NCI-H460 (cell line): ENCODE measurements around the gene WWC1. TPM values are rescaled to one million over a fixed set of nuclear protein-coding genes. Genes with fewer than 3 reads are reported as not detected.
A peak's percentile ranks its signal among the peaks of the same experiment; 100 is the strongest.

Source experiments
- DNase-seq: peaks from one replicate; pipeline ENCODE4 v3.0.0-alpha.2; 2016; ENCODE audit warnings: low read depth; ENCODE audit errors: extremely low read depth
- polyA plus RNA-seq: library from polyadenylated mRNA; depleted of rRNA; stranded (reverse); fragments of >200 nt; gene quantifications from 2 replicates; pipeline ENCODE4 v1.2.3, GENCODE V29; 2014; cell fraction: nucleus; rRNA removed
- total RNA-seq: library from RNA; depleted of rRNA; stranded (reverse); fragments of >200 nt; shearing (Covaris generic); gene quantifications from 2 replicates; pipeline ENCODE4 v1.2.3, GENCODE V29; 2014; rRNA removed

Gene WWC1
- 19.0 and 21.0 TPM in 2 replicates for total RNA-seq
- polyA plus RNA-seq: 11.0 and 12.0 TPM in 2 replicates

- peak; percentile 32 for DNase-seq
Observed at GRCh38 chr5:168291342-168291963, at the start of gene WWC1. Gene WWC1 (plus strand): TSS chr5:168291645. CDS start chr5:168292153, 508 bp downstream.

- DNase-seq: no peak
Observed at GRCh38 chr5:168244838-168245559, 46.4 kb upstream of the WWC1 start.

GRCh38 chr5:168249923-168250322, 41.5 kb upstream of the WWC1 start:
- no peak for DNase-seq

GRCh38 chr5:168251259-168251658, 40.2 kb upstream of the WWC1 start:
- no peak for DNase-seq

GRCh38 chr5:168254013-168254693, 37.3 kb upstream of the WWC1 start:
- DNase-seq: no peak

- no peak for DNase-seq
Observed at GRCh38 chr5:168260353-168261226, 30.9 kb upstream of the WWC1 start.

- DNase-seq: no peak
Observed at GRCh38 chr5:168261227-168261571, 30.2 kb upstream of the WWC1 start.

- no peak for DNase-seq
Observed at GRCh38 chr5:168262042-168262743, 29.3 kb upstream of the WWC1 start.

- DNase-seq: no peak
Observed at GRCh38 chr5:168263121-168263520, 28.3 kb upstream of the WWC1 start.

- no peak for DNase-seq
Observed at GRCh38 chr5:168266016-168266415, 25.4 kb upstream of the WWC1 start.

GRCh38 chr5:168268949-168269936, 22.2 kb upstream of the WWC1 start:
- peak; percentile 87 for DNase-seq

- no peak for DNase-seq
Observed at GRCh38 chr5:168269937-168270330, 21.5 kb upstream of the WWC1 start.

GRCh38 chr5:168270476-168270875, 21.0 kb upstream of the WWC1 start:
- no peak for DNase-seq

GRCh38 chr5:168273056-168273980, 18.1 kb upstream of the WWC1 start:
- DNase-seq: no peak

GRCh38 chr5:168274406-168274805, 17.0 kb upstream of the WWC1 start:
- DNase-seq: no peak

GRCh38 chr5:168275940-168276339, 15.5 kb upstream of the WWC1 start:
- no peak for DNase-seq

GRCh38 chr5:168282120-168282519, 9.3 kb upstream of the WWC1 start:
- DNase-seq: no peak

- DNase-seq: no peak
Observed at GRCh38 chr5:168284809-168285208, 6.6 kb upstream of the WWC1 start.
